Naive thymus-derived CD8-positive, alpha-beta T cell (primary cell): ENCODE data around the gene TAPBP. TPM values are rescaled to one million over a fixed set of nuclear protein-coding genes. Genes with fewer than 3 reads are reported as not detected.
"Not testable (repeated sequence)": the region's sequence is repeated elsewhere in the genome, so short reads cannot be mapped to it uniquely, and the experiment has no call there.

Experiments
- ATAC-seq, 2 donors: fragments of 150-1000 bp; cut with Tn5 transposase in 1 of 2; sonication (Bioruptor Pico), chemical (Tn5 transposase) in 1 of 2; 1 replicate in 1 of 2; 2 replicates in 1 of 2; pipeline ENCODE4 v1.10.0; 2021; ENCODE audit warnings: mild to moderate bottlenecking in 2 of 2, moderate library complexity in 2 of 2
- POLR2A ChIA-PET: fragments of 350-600 bp; sonication (Branson Sonifier 250); formaldehyde crosslinking; loops from one replicate; lab custom pipeline; 2021; ENCODE audit warnings: antibody characterized with exemption; lab: Charles Lee
- DNase-seq, 10 donors: peaks; one replicate each; pipeline versions ENCODE4 v3.0.0 to v3.0.0-alpha.2; 2020 to 2022
- H3K27ac Mint-ChIP-seq, 10 donors: one replicate each; pipeline ENCODE4 v1.8.0; 2020 to 2022; ENCODE audit warnings: mild to moderate bottlenecking in 10 of 10, mixed read lengths in 10 of 10, moderate library complexity in 4 of 10, inconsistent platforms in 1 of 10
- H3K27me3 Mint-ChIP-seq, 5 donors: one replicate each; pipeline ENCODE4 v1.8.0; 2021 to 2022; ENCODE audit warnings: mixed read lengths in 5 of 5
- H3K36me3 Mint-ChIP-seq, 3 donors: one replicate each; pipeline ENCODE4 v1.8.0; 2020 to 2022; ENCODE audit warnings: mixed read lengths in 3 of 3, mild to moderate bottlenecking in 2 of 3, inconsistent platforms in 1 of 3
- H3K4me1 Mint-ChIP-seq, 4 donors: one replicate each; pipeline ENCODE4 v1.8.0; 2021 to 2022; ENCODE audit warnings: mixed read lengths in 4 of 4
- H3K4me3 Mint-ChIP-seq, 10 donors: one replicate each; pipeline ENCODE4 v1.8.0; 2020 to 2022; ENCODE audit warnings: mild to moderate bottlenecking in 10 of 10, mixed read lengths in 10 of 10, moderate library complexity in 6 of 10, inconsistent platforms in 1 of 10
- H3K9me3 Mint-ChIP-seq, 9 donors: one replicate each; pipeline ENCODE4 v1.8.0; 2020 to 2022; ENCODE audit warnings: mixed read lengths in 9 of 9, mild to moderate bottlenecking in 3 of 9, inconsistent platforms in 1 of 9, moderate library complexity in 1 of 9
- polyA plus RNA-seq, 3 donors: library from polyadenylated mRNA; unstranded; fragments of 300-500 nt; fragmentation: Illumina TruSeq; gene quantifications; one replicate each; pipeline ENCODE4 v1.2.3, GENCODE V29; 2021
- total RNA-seq, 8 experiments: library from RNA in 2 of 8; stranded (reverse) in 2 of 8; gene quantifications; one replicate each; pipeline ENCODE4 v1.2.3 and lab custom pipeline; 2021 to 2026

Gene TAPBP
- total and polyA plus RNA-seq, 5 experiments from 2014 or later, result 212 to 372 (median 259) TPM

GRCh38 chr6:33279971-33280511, 33.8 kb downstream of the TAPBP start:
- ATAC-seq (no peak), DNase-seq (peak in 1 of 10 donors; percentile 22)
- Mint-ChIP-seq H3K27ac (peak overlapping the region in 5 of 10 donors; percentile 59 to 97 (median 80)), H3K4me1 (peaks cover 15 to 53% (median 51%) of the 10 kb centered on the region in 4 donors), H3K27me3 (no peaks in the 10 kb centered on the region), H3K36me3 (peaks cover 0 to 57% (median 5%) of the 10 kb centered on the region in 3 donors), H3K9me3 (no peaks in the 10 kb centered on the region), H3K4me3 (peak overlapping the region in 2 of 10 donors; percentile 34 to 65)
- POLR2A ChIA-PET, result interaction anchor here (1.0 to 5.1 kb wide), 3 partner anchors 9 to 65 kb away, joined by 4 to 128 read pairs (median 71); partner anchors contain the start of genes PFDN6 and WDR46

GRCh38 chr6:33279257-33279695, 34.6 kb downstream of the TAPBP start:
- ATAC-seq (no peak), DNase-seq (no peak)
- Mint-ChIP-seq H3K4me1 (peaks cover 22 to 61% (median 58%) of the 10 kb centered on the region in 4 donors), H3K27ac (peak overlapping the region in 7 of 10 donors; percentile 25 to 97 (median 68)), H3K9me3 (no peaks in the 10 kb centered on the region), H3K27me3 (no peaks in the 10 kb centered on the region), H3K4me3 (peak overlapping the region in 2 of 10 donors; percentile 4 to 62), H3K36me3 (peaks cover 0 to 62% (median 4%) of the 10 kb centered on the region in 3 donors)
- POLR2A ChIA-PET, result interaction anchor here (1.0 to 5.1 kb wide), 5 partner anchors 10 to 66 kb away, joined by 4 to 128 read pairs (median 71); partner anchors contain the start of genes PFDN6, RGL2, TAPBP and WDR46

GRCh38 chr6:33278810-33279209, 35.1 kb downstream of the TAPBP start:
- POLR2A ChIA-PET, result interaction anchor here (0.9 to 5.1 kb wide), 8 partner anchors 10 to 132 kb away, joined by 6 to 128 read pairs (median 36); partner anchors contain the start of genes PFDN6, PHF1, RGL2 and TAPBP
- Mint-ChIP-seq H3K4me1 (peaks cover 24 to 65% (median 61%) of the 10 kb centered on the region in 4 donors), H3K4me3 (peak overlapping the region; percentile 62 to 96 (median 90)), H3K27me3 (no peaks in the 10 kb centered on the region), H3K27ac (peak overlapping the region in 7 of 10 donors; percentile 58 to 97 (median 86)), H3K9me3 (no peaks in the 10 kb centered on the region), H3K36me3 (peaks cover 0 to 62% (median 2%) of the 10 kb centered on the region in 3 donors)
- DNase-seq (no peak), ATAC-seq (no peak)

- DNase-seq (no peak), ATAC-seq (no peak)
- H3K9me3 Mint-ChIP-seq, result no peaks in the 10 kb centered on the region
- H3K36me3 Mint-ChIP-seq, result peaks cover 0 to 63% (median 2%) of the 10 kb centered on the region in 3 donors
- no peaks in the 10 kb centered on the region for H3K27me3 Mint-ChIP-seq
- POLR2A ChIA-PET, result interaction anchor here (0.9 to 5.1 kb wide), 14 partner anchors 11 to 306 kb away, joined by 3 to 128 read pairs (median 13); partner anchors contain the start of genes CUTA, PFDN6, PHF1 and RGL2
- H3K4me1 Mint-ChIP-seq, result peaks cover 24 to 68% (median 64%) of the 10 kb centered on the region in 4 donors
- peak overlapping the region; percentile 8 to 97 (median 90) for H3K27ac Mint-ChIP-seq
- H3K4me3 Mint-ChIP-seq, result peak overlapping the region; percentile 88 to 96 (median 92)
Measured at GRCh38 chr6:33278392-33278741, 35.5 kb downstream of the TAPBP start.

- DNase-seq (peak in 4 of 10 donors; percentile 18 to 34 (median 30)), ATAC-seq (peak; percentile 50 to 51)
- H3K4me1 Mint-ChIP-seq, result peaks cover 29 to 73% (median 70%) of the 10 kb centered on the region in 4 donors
- peak overlapping the region; percentile 88 to 96 (median 92) for H3K4me3 Mint-ChIP-seq
- no peaks in the 10 kb centered on the region for H3K27me3 Mint-ChIP-seq
- POLR2A ChIA-PET, result interaction anchor here (0.9 to 5.1 kb wide), 26 partner anchors 9 to 433 kb away, joined by 3 to 128 read pairs (median 8); partner anchors contain the start of genes CUTA, PFDN6, PHF1 and PSMB9
- peak overlapping the region; percentile 72 to 97 (median 94) for H3K27ac Mint-ChIP-seq
- no peaks in the 10 kb centered on the region for H3K9me3 Mint-ChIP-seq
- H3K36me3 Mint-ChIP-seq, result peaks cover 0 to 66% (median 2%) of the 10 kb centered on the region in 3 donors
Measured at GRCh38 chr6:33277663-33278391, 36.1 kb downstream of the TAPBP start.

GRCh38 chr6:33276864-33277662, 36.8 kb downstream of the TAPBP start, which contains the start of gene B3GALT4:
Gene B3GALT4 (plus strand): TSS chr6:33277123. CDS start chr6:33277420, 297 bp downstream.
- DNase-seq (peak; percentile 37 to 78 (median 64)), ATAC-seq (peak; percentile 72 to 76)
- peaks cover 34 to 80% (median 77%) of the 10 kb centered on the region in 4 donors for H3K4me1 Mint-ChIP-seq
- peaks cover 0 to 66% (median 2%) of the 10 kb centered on the region in 3 donors for H3K36me3 Mint-ChIP-seq
- H3K4me3 Mint-ChIP-seq, result peak within 1 kb of the TSS; percentile 88 to 96 (median 92)
- peak within 1 kb of the TSS; percentile 72 to 97 (median 94) for H3K27ac Mint-ChIP-seq
- no peaks in the 10 kb centered on the region for H3K27me3 Mint-ChIP-seq
- no peaks in the 10 kb centered on the region for H3K9me3 Mint-ChIP-seq
- POLR2A ChIA-PET, result interaction anchor here (0.6 to 5.1 kb wide), 29 partner anchors 8 to 432 kb away, joined by 3 to 128 read pairs (median 6); partner anchors contain the start of genes CUTA, PFDN6, PHF1 and PSMB9

GRCh38 chr6:33276581-33276863, 37.4 kb downstream of the TAPBP start:
- Mint-ChIP-seq H3K27ac (peak overlapping the region in 9 of 10 donors; percentile 85 to 96 (median 90)), H3K9me3 (no peaks in the 10 kb centered on the region), H3K36me3 (peaks cover 0 to 63% (median 2%) of the 10 kb centered on the region in 3 donors), H3K4me3 (peak overlapping the region; percentile 78 to 92 (median 85)), H3K4me1 (peaks cover 34 to 83% (median 79%) of the 10 kb centered on the region in 4 donors), H3K27me3 (no peaks in the 10 kb centered on the region)
- DNase-seq (no peak), ATAC-seq (no peak)
- POLR2A ChIA-PET, result interaction anchor here (0.6 to 5.1 kb wide), 21 partner anchors 8 to 431 kb away, joined by 3 to 128 read pairs (median 9); partner anchors contain the start of genes CUTA, PFDN6, PHF1 and PSMB9

- ATAC-seq, DNase-seq, H3K9me3 Mint-ChIP-seq, H3K27me3 Mint-ChIP-seq: not testable (repeated sequence)
- peaks cover 34 to 85% (median 80%) of the 10 kb centered on the region in 4 donors for H3K4me1 Mint-ChIP-seq
- H3K36me3 Mint-ChIP-seq, result peaks cover 0 to 61% (median 2%) of the 10 kb centered on the region in 3 donors
- POLR2A ChIA-PET, result interaction anchor here (1.2 to 5.1 kb wide), 12 partner anchors 7 to 304 kb away, joined by 4 to 128 read pairs (median 13); partner anchors contain the start of genes PFDN6, RGL2, RING1 and TAPBP
- H3K27ac Mint-ChIP-seq, result peak overlapping the region in 9 of 10 donors; percentile 85 to 96 (median 90)
- H3K4me3 Mint-ChIP-seq, result peak overlapping the region; percentile 78 to 92 (median 85)
Measured at GRCh38 chr6:33275795-33276580, 37.9 kb downstream of the TAPBP start.

- H3K27me3 Mint-ChIP-seq, result no peaks in the 10 kb centered on the region
- H3K9me3 Mint-ChIP-seq, result no peaks in the 10 kb centered on the region
- peaks cover 39 to 88% (median 79%) of the 10 kb centered on the region in 4 donors for H3K4me1 Mint-ChIP-seq
- DNase-seq (no peak), ATAC-seq (no peak)
- POLR2A ChIA-PET, result interaction anchor here (1.1 kb wide), 1 partner anchor 25 kb away, joined by 3 read pairs; the partner anchor contains the start of gene RGL2
- peak overlapping the region; percentile 25 to 100 (median 98) for H3K27ac Mint-ChIP-seq
- H3K36me3 Mint-ChIP-seq, result peaks cover 0 to 57% (median 4%) of the 10 kb centered on the region in 3 donors
- H3K4me3 Mint-ChIP-seq, result peak overlapping the region; percentile 50 to 99 (median 96)
Measured at GRCh38 chr6:33273924-33274902, 39.7 kb downstream of the TAPBP start.
